ENCODE measurements around the gene RICTOR.
A peak's percentile ranks its signal among the peaks of the same experiment; 100 is the strongest.

RICTOR gene

DNA sequence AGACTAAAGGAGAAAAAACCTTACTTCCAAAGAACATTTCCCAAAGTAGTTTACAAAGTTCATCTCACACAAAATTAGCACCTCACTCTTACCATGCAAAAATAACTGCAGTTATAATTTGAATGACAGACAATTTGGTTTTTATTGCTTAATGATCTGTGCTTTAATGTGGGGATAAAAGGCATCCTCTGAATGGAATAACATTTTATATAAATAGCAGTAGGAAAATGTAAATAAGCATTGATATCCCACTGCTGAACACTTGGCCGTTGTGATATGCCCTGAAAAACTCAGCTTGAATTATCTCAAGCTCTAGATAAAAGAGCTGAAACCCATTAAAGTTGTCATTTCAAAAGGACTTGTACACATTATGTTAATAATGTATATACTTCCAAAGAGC lies 135.2 kb downstream of the RICTOR start:
- no peak for DNase-seq (ENCODE audit: low read depth)

DNA sequence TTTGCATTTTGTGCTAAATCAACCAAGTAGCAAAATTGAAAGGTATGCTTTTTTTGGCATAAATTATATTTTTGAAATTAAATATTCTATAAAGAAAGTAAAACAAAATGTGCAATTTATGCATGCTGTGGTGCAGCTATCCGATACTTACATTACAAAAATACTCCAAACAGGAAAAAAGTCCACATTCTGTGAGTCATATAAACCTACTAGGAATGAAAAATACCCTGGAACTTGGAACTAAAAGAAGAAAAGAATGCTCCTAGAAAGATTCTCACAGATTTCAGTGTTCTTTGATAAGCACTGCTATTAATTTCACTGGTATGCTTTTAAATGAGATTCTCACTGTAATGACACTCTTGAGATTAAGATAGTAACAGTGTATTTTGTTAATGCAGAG lies 135.8 kb downstream of the RICTOR start:
- DNase-seq (ENCODE audit: low read depth), result no peak

GRCh38 chr5:38936269-38936668 lies 137.9 kb downstream of the RICTOR start:
- DNase-seq (ENCODE audit: low read depth), result no peak

DNA sequence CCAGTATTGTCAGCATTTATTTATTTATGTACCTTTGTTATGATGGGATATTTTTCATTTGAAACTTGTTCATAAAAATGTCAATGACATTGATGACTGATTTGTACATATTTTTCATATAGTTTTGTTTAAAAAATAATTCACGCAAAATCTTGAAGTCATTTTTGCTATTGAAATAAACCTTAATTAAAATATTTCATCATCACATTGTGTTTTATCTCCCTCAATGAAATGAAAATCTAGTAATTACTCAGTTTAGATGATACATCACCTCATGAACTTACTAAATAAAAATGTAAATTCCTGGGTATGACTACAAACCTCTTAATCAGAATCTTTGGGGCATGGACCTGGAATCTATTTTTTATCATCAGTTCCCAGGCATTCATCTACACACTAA lies 138.8 kb downstream of the RICTOR start:
- DNase-seq (ENCODE audit: low read depth), result no peak

GRCh38 chr5:38932854-38933408 lies 141.3 kb downstream of the RICTOR start:
- DNase-seq (ENCODE audit: low read depth), result no peak

DNA sequence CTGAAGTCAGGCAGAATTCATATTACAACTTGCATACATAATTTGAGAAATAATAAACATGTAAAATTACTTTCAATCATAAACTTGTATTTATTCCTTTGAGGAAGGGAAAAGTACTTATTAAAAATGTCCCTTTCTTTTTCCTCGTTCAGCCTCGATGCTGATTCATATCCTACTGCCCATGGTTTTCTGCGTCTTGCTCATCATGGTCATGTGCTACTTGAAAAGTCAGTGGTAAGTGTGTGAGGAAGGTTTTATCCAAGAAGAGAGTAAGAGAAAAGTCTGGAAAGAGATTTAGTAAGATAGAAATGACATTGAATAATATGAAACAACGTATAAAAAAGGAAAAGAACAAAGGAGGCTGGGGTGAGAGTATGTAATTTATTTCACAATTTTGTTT lies 142.5 kb downstream of the RICTOR start:
- no peak for DNase-seq (ENCODE audit: low read depth)

DNA sequence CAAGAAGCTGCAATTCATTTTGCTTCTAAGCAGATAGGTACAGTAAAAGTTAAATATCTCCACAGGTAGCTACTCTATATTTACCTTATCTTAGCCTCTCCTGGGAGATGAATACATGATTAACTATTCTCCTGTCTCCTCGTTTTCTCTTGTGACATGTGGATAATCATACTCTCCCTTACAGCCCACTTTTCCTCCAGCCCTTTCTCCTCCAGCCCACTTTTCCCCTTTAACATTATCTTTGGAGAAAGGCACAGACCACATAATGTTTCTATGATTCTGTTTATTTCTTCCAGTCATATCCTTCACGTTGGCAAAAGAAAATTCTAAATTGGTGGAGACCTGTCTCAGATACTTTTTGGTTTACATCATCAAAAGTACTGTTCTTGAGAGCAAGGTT lies 144.4 kb downstream of the RICTOR start:
- no peak for DNase-seq (ENCODE audit: low read depth)

DNA sequence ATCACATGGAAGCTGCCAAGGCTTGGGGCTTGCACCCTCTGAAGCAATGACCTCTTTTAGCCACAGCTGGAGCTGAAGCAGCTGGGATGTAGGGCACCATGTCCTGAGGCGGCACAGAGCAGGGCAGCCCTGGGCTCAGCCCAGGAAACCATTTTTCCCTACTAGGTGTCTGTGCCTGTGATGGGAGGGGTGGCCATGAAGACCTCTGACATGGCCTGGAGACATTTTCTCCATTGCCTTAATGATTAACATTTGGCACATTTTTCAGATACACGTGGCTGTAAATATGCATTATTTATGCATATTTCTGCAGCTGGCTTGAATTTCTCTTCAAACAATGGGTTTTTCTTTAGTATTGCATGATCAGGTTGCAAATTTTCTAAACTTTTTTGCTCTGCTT lies 146.7 kb downstream of the RICTOR start:
- no peak for DNase-seq (ENCODE audit: low read depth)

GRCh38 chr5:38926121-38926520 lies 148.1 kb downstream of the RICTOR start:
- DNase-seq (ENCODE audit: low read depth), result no peak

DNA sequence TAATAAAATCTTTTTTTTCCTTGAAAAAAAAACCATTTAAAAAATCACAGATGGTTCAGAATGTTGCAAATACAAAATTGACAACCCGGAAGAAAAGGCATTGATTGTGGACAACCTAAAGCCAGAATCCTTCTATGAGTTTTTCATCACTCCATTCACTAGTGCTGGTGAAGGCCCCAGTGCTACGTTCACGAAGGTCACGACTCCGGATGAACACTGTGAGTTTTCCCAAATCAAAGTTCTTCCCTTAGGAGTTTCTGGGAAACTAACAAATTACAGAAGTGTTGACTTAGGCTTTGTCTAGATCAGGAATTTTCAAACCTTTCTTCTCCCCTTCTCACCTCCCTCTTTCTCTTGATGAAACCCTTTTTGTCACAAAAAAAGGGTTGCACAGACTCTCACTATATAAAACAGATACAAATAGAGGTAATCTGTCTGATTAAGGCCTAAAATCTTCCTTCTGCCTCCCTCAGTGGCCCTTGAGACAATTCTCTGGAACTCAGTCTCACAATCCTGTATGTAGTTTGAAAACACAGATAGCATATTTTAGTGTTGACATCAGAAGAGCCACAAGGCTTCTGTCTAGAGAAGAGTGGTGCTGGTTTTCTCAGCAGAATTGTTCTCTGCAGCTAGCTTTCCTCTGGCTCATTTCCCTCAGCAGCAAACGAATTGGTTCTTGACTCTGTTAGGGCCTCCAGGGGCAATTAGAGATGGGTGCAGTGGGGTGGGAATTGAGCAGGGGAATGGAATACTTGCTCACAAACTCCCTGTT lies 148.9 kb downstream of the RICTOR start:
- DNase-seq (ENCODE audit: low read depth), result no peak

- no peak for DNase-seq (ENCODE audit: low read depth)
These were observed 150.3 kb downstream of the RICTOR start for GRCh38 chr5:38923661-38924451.

DNA sequence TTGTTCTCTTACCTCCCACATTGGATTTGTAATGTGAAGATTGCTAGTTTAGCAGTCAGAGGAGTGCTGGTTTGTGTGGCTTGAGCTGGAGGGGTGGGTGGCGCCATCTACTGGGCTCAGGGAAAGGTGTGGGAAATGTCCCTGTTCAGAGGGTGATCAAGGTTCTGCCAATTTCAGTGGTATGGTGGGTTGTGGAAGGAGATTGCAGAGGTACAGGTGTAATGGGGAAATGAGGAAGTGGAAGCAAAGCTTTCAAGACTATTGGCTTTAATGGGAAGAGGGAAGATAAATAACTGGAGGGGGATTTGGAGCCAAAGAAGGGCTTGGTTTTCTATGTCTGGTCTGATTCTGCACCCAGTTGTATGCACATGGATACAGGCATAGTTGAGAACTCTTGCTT lies 152.0 kb downstream of the RICTOR start:
- DNase-seq (ENCODE audit: low read depth), result peak; percentile 6

GRCh38 chr5:38921174-38921573 lies 153.0 kb downstream of the RICTOR start:
- no peak for DNase-seq (ENCODE audit: low read depth)

- no peak for DNase-seq (ENCODE audit: low read depth)
These were observed 157.4 kb downstream of the RICTOR start for GRCh38 chr5:38916802-38917201.

GRCh38 chr5:38913714-38914113 lies 160.5 kb downstream of the RICTOR start:
- no peak for DNase-seq (ENCODE audit: low read depth)

DNA sequence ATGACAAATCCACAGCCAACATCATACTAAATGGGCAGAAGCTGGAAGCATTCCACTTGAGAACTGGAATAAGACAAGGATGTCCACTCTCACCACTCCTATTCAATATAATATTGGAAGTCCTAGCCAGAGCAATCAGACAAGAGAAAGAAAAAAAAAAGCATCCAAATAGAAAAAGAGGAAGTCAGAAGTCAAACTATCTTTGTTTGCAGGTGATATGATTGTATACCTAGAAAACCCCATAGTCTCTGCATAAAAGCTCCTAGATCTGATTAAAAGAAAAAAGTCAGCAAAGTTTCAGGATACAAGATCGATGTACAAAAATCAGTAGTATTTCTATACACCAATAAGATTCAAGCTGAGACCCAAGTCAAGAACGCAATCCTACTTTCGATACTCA lies 162.3 kb downstream of the RICTOR start:
- DNase-seq (ENCODE audit: low read depth), result no peak

DNA sequence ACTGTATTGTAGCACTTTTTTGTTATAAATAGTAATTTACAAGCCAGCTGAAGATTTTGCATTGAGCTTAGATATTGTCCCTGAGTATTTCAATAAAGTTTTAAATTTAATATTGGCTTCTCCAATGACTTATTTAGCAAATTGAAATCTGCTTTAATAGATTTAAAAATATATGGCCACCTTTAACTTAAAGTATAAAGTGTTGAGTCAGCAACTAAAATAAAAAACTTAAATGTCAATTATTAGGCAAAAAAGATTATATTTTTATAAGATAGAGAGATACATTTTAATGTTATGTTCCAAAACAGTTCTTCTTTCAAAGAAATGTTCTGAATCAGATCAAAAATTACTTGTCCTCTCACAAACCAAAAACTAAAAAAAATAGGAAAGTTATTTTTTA lies 167.7 kb downstream of the RICTOR start:
- DNase-seq (ENCODE audit: low read depth), result no peak

- DNase-seq (ENCODE audit: low read depth), result no peak
These were observed 168.7 kb downstream of the RICTOR start for GRCh38 chr5:38905516-38905915.

DNA sequence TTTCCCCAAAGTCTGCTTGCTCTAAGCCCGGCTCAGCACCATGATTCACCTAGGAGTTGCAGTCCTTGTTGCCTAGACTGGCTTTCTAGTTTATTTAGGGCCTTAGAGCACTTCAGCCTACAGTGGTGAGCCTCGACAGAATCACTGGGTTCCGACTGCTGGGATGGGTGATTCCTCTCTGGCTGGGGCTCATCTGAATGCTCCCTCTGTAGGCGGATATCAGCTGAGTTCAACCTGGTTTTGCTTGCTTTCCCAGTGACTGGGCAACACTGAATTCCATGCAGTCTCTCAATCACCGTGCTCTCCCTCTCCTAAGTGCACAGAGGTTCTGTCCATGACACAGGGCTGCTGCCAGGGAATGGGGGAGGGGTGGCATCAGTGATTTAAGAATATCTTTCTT lies 174.3 kb downstream of the RICTOR start:
- no peak for DNase-seq (ENCODE audit: low read depth)

DNA sequence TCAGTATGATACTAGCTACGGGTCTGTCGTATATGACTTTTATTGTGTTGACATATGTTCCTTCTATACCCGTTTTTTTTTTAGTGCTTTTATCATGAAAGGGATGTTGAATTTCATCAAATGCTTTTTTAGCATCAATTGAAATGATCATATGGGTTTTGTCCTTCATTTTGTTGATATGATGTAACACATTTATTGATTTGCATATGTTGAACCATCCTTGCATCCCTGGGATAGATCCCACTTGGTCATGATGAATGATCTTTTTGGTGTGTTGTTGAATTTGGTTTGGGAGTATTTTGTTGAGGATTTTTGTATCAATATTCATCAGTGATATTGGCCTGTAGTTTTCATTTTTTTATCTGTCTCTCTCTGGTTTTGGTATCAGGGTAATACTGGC lies 177.4 kb downstream of the RICTOR start:
- no peak for DNase-seq (ENCODE audit: low read depth)

DNA sequence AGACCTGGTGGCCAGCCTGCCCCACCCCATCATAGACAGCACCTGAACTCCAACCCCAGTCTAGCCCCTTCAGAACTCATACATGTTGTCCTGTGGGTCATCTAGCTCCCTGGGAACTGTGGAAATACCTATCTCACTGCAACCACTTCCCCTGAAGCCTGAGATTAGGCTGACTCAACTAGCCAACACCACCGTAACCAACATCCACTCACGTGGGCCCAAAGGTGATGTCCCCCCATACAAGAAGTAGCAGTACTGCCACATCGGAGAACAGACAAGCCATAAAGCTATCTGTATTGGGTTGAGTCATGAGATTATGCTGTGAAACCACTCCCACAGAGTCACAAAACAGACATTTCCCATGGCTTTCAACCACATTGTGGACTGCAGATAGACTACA lies 181.8 kb downstream of the RICTOR start:
- no peak for DNase-seq (ENCODE audit: low read depth)

- no peak for DNase-seq (ENCODE audit: low read depth)
These were observed 182.6 kb downstream of the RICTOR start for GRCh38 chr5:38891563-38891962.

DNA sequence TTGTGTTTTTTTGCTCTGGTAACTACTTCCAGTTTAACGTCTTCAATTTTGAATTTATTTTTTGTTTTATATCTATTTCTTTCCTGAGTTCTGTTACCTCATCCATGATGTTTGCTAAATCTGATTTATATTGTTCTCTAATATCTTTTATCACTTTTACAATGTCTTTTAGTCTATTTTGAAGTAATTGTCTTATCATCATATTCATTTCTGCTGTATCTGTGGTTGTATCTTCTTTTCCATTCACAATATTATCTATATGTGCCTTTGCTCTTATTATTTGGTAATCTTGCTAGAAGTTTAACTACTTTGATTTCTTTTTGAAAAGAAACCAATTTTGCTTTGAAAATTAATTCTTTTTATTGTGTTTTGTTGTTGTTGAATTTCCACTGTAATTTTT lies 184.8 kb downstream of the RICTOR start:
- no peak for DNase-seq (ENCODE audit: low read depth)

All from stimulated activated CD8-positive, alpha-beta memory T cell treated with anti-CD3 and anti-CD28 coated beads, Interleukin-7, amount 100 ng/mL, for 24 hours (primary cell).